HG02571 (cell line): ENCODE results near the gene MRTO4.
"Not testable (repeated sequence)": the region's sequence is repeated elsewhere in the genome, so short reads cannot be mapped to it uniquely, and the experiment has no call there.

Experiments used
- ATAC-seq: cut with Tn5 transposase; IDR thresholded peaks from one replicate; pipeline ENCODE4 v1.9.1; 2021; ENCODE audit warnings: mild to moderate bottlenecking, moderate library complexity; ENCODE audit not compliant: unreplicated experiment

MRTO4 gene

GRCh38 chr1:19251305-19252196 lies at the start of gene MRTO4, which contains the start of gene EMC1:
MRTO4 (plus strand) TSS chr1:19251805; CDS start chr1:19251836, 31 bp downstream.
EMC1 (minus strand) TSS chr1:19251524; CDS start chr1:19251509, 15 bp downstream.
- peak; percentile 77 for ATAC-seq

- ATAC-seq: no peak
Measured at GRCh38 chr1:19202396-19202795, 49.2 kb upstream of the MRTO4 start.

- ATAC-seq: no peak
Measured at GRCh38 chr1:19203440-19203839, 48.2 kb upstream of the MRTO4 start.

- no peak for ATAC-seq
Measured at GRCh38 chr1:19204446-19205266, 46.9 kb upstream of the MRTO4 start.

GRCh38 chr1:19205403-19205802 lies 46.2 kb upstream of the MRTO4 start:
- no peak for ATAC-seq

- no peak for ATAC-seq
Measured at GRCh38 chr1:19205845-19206244, 45.8 kb upstream of the MRTO4 start.

GRCh38 chr1:19206947-19207346 lies 44.7 kb upstream of the MRTO4 start:
- ATAC-seq: no peak

- no peak for ATAC-seq
Measured at GRCh38 chr1:19208710-19209438, 42.7 kb upstream of the MRTO4 start.

- ATAC-seq: peak; percentile 52
Measured at GRCh38 chr1:19209439-19209989, 42.1 kb upstream of the MRTO4 start.

- ATAC-seq: peak; percentile 73
Measured at GRCh38 chr1:19209990-19210771, 41.4 kb upstream of the MRTO4 start, which contains the start of gene UBR4. UBR4 (minus strand) TSS chr1:19210266; CDS start chr1:19210248, 18 bp downstream.

- no peak for ATAC-seq
Measured at GRCh38 chr1:19210772-19211549, 40.6 kb upstream of the MRTO4 start.

GRCh38 chr1:19212167-19212566 lies 39.4 kb upstream of the MRTO4 start:
- ATAC-seq: no peak

GRCh38 chr1:19213580-19213979 lies 38.0 kb upstream of the MRTO4 start:
- ATAC-seq: no peak

GRCh38 chr1:19216585-19216984 lies 35.0 kb upstream of the MRTO4 start:
- not testable (repeated sequence) for ATAC-seq

GRCh38 chr1:19219451-19219850 lies 32.2 kb upstream of the MRTO4 start:
- no peak for ATAC-seq

- no peak for ATAC-seq
Measured at GRCh38 chr1:19220080-19220846, 31.3 kb upstream of the MRTO4 start.

- ATAC-seq: no peak
Measured at GRCh38 chr1:19220991-19221390, 30.6 kb upstream of the MRTO4 start.

GRCh38 chr1:19222573-19222972 lies 29.0 kb upstream of the MRTO4 start:
- no peak for ATAC-seq
